PFSK-1 (cell line): ENCODE results near the gene PIM3.

Experiments used
- FOXP2 ChIP-seq: optimal IDR thresholded peaks from 2 replicates; pipeline ENCODE3; 2011; ENCODE audit warnings: borderline replicate concordance, control low read depth, inconsistent platforms; ENCODE audit not compliant: insufficient read depth; ENCODE audit errors: extremely low read length, extremely low read depth
- POLR2AphosphoS5 ChIP-seq: IDR thresholded peaks from 2 replicates; pipeline ENCODE4 v1.6.1; 2012; ENCODE audit warnings: low read depth, mild to moderate bottlenecking, control low read depth, low read length, moderate library complexity
- SIN3A ChIP-seq: IDR thresholded peaks from 2 replicates; pipeline ENCODE4 v1.6.1; 2012; ENCODE audit warnings: mild to moderate bottlenecking, low read length, moderate library complexity, borderline replicate concordance; ENCODE audit not compliant: insufficient read depth
- TAF1 ChIP-seq: IDR thresholded peaks from 2 replicates; pipeline ENCODE4 v1.6.1; 2012; ENCODE audit warnings: low read length, control low read depth, borderline replicate concordance; ENCODE audit not compliant: insufficient read depth

GRCh38 chr22:49993649-49994360, 33.2 kb downstream of the PIM3 start:
- TF ChIP-seq FOXP2 (no peak), POLR2AphosphoS5 (no peak), SIN3A (no peak), TAF1 (no peak)
